SK-N-SH (cell line): ENCODE results near the gene CHM. TPM values are rescaled to one million over a fixed set of nuclear protein-coding genes. Genes with fewer than 3 reads are reported as not detected.

Source experiments
- CTCF ChIA-PET: fragments of 300-600, 350-600 bp; formaldehyde crosslinking; extraction: SDS; loops from one replicate; lab custom pipeline; 2021; lab: Yijun Ruan, JAX
- POLR2A ChIA-PET: fragments of 350-600 bp; sonication (Branson Sonifier 250); formaldehyde crosslinking; extraction: SDS; loops from one replicate; lab custom pipeline; 2020; ENCODE audit warnings: antibody characterized with exemption, inconsistent platforms; lab: Yijun Ruan, JAX
- DNase-seq: peaks from one replicate; pipeline ENCODE4 v3.0.0; 2012
- H2AFZ ChIP-seq: fragments of 200-600 bp; sonication (generic); 2 replicates; pipeline ENCODE4 v1.8.1; 2016; ENCODE audit warnings: antibody characterized with exemption, mild to moderate bottlenecking, low read depth
- H3F3A ChIP-seq: fragments of 200-600 bp; sonication (generic); replicated peaks from 2 replicates; pipeline ENCODE3; 2016; ENCODE audit warnings: antibody characterized with exemption, mild to moderate bottlenecking; ENCODE audit not compliant: insufficient read depth
- H3K27ac ChIP-seq, 2 experiments: fragments of 200-500 bp in 1 of 2; fragments of 200-600 bp in 1 of 2; sonication (Bioruptor generic) in 1 of 2; sonication (generic), shearing (Covaris generic) in 1 of 2; 2 replicates each; pipeline versions ENCODE4 v1.5.1 to v1.6.1; 2014 to 2016; ENCODE audit warnings: low read depth in 2 of 2, inconsistent platforms in 1 of 2, low read length in 1 of 2, mild to moderate bottlenecking in 1 of 2, mixed read lengths in 1 of 2
- H3K27me3 ChIP-seq: fragments of 200-600 bp; sonication (generic), shearing (Covaris generic); 2 replicates; pipeline ENCODE4 v1.6.1; 2016; ENCODE audit warnings: mixed run types; ENCODE audit not compliant: insufficient read depth
- H3K36me3 ChIP-seq, 2 experiments: fragments of 200-500 bp in 1 of 2; fragments of 200-600 bp in 1 of 2; sonication (Bioruptor generic) in 1 of 2; sonication (generic) in 1 of 2; replicated peaks in 1 of 2; 2 replicates each; pipeline versions ENCODE3 to v1.5.1; 2014 to 2016; ENCODE audit warnings: low read length in 1 of 2, mild to moderate bottlenecking in 1 of 2; ENCODE audit not compliant: insufficient read depth in 2 of 2, control insufficient read depth in 1 of 2
- H3K4me1 ChIP-seq, 2 experiments: fragments of 200-500 bp in 1 of 2; fragments of 200-600 bp in 1 of 2; sonication (Bioruptor generic) in 1 of 2; sonication (generic), shearing (Covaris generic) in 1 of 2; 2 replicates each; pipeline versions ENCODE4 v1.5.1 to v1.6.1; 2014 to 2016; ENCODE audit warnings: low read depth in 1 of 2, low read length in 1 of 2, mixed run types in 1 of 2; ENCODE audit not compliant: insufficient read depth in 2 of 2, control insufficient read depth in 1 of 2
- H3K4me2 ChIP-seq: fragments of 200-600 bp; sonication (generic), shearing (Covaris generic); 2 replicates; pipeline ENCODE4 v1.6.1; 2017; ENCODE audit warnings: mixed run types
- H3K4me3 ChIP-seq, 2 experiments: fragments of 200-500 bp in 1 of 2; fragments of 200-600 bp in 1 of 2; sonication (Bioruptor generic) in 1 of 2; sonication (generic), shearing (Covaris generic) in 1 of 2; 2 replicates each; pipeline versions ENCODE4 v1.5.1 to v1.8.1; 2014 to 2016; ENCODE audit warnings: low read depth in 2 of 2, inconsistent platforms in 1 of 2, low read length in 1 of 2, mild to moderate bottlenecking in 1 of 2, mixed read lengths in 1 of 2, moderate library complexity in 1 of 2
- H3K79me2 ChIP-seq: fragments of 200-600 bp; sonication (generic); 2 replicates; pipeline ENCODE4 v1.8.1; 2017; ENCODE audit warnings: mild to moderate bottlenecking; ENCODE audit not compliant: insufficient read depth
- H3K9ac ChIP-seq: fragments of 200-600 bp; sonication (generic); 2 replicates; pipeline ENCODE4 v1.6.1; 2017; ENCODE audit warnings: mixed run types
- H3K9me2 ChIP-seq: fragments of 200-600 bp; sonication (generic); 2 replicates; pipeline ENCODE4 v1.6.1; 2017; ENCODE audit warnings: mixed run types
- H3K9me3 ChIP-seq: fragments of 200-600 bp; sonication (generic); 2 replicates; pipeline ENCODE4 v1.6.1; 2017; ENCODE audit warnings: mixed run types, mild to moderate bottlenecking, moderate library complexity
- H4K20me1 ChIP-seq: fragments of 200-600 bp; sonication (generic); 2 replicates; pipeline ENCODE4 v1.6.1; 2017; ENCODE audit warnings: mild to moderate bottlenecking, mixed run types; ENCODE audit not compliant: insufficient read depth
- CHD2 ChIP-seq: fragments of 150-350 bp; IDR thresholded peaks from 2 replicates; pipeline ENCODE4 v1.6.1; 2018; ENCODE audit warnings: low read length; ENCODE audit not compliant: partially characterized antibody
- ELF1 ChIP-seq: IDR thresholded peaks from 2 replicates; pipeline ENCODE4 v1.4.0; 2012
- EP300 ChIP-seq, 2 experiments: IDR thresholded peaks; 2 replicates each; pipeline versions ENCODE4 v1.4.0 to v1.6.1; 2012; ENCODE audit warnings: borderline replicate concordance in 1 of 2, low read depth in 1 of 2, low read length in 1 of 2
- FOSL2 ChIP-seq: IDR thresholded peaks from 2 replicates; pipeline ENCODE4 v1.4.0; 2012; ENCODE audit warnings: low read depth, mild to moderate bottlenecking, moderate library complexity, borderline replicate concordance
- FOXJ3 ChIP-seq: sonication (generic); formaldehyde crosslinking; IDR thresholded peaks from 2 replicates; pipeline ENCODE4 v1.5.1; 2020; ENCODE audit warnings: mild to moderate bottlenecking, missing genetic modification reagents
- IRF3 ChIP-seq: fragments of 150-350 bp; IDR thresholded peaks from 2 replicates; pipeline ENCODE4 v1.6.1; 2016; ENCODE audit warnings: mild to moderate bottlenecking, low read depth, low read length
- JUND ChIP-seq: IDR thresholded peaks from 2 replicates; pipeline ENCODE4 v1.4.0; 2012
- MEF2A ChIP-seq: IDR thresholded peaks from 2 replicates; pipeline ENCODE4 v1.4.0; 2012; ENCODE audit warnings: low read depth, borderline replicate concordance
- MXI1 ChIP-seq: IDR thresholded peaks from 2 replicates; pipeline ENCODE4 v1.6.1; 2012; ENCODE audit warnings: mild to moderate bottlenecking, low read depth, low read length, improper control_type of control experiment
- NRF1 ChIP-seq: IDR thresholded peaks from 2 replicates; pipeline ENCODE4 v1.6.1; 2012; ENCODE audit warnings: low read depth, mild to moderate bottlenecking, low read length
- POLR2AphosphoS5 ChIP-seq: IDR thresholded peaks from 2 replicates; pipeline ENCODE4 v1.6.1; 2012; ENCODE audit warnings: low read depth, low read length
- RCOR1 ChIP-seq: fragments of 150-350 bp; IDR thresholded peaks from 2 replicates; pipeline ENCODE4 v1.6.1; 2017; ENCODE audit warnings: antibody characterized with exemption, low read length
- SMC3 ChIP-seq: IDR thresholded peaks from 2 replicates; pipeline ENCODE4 v1.6.1; 2012; ENCODE audit warnings: low read depth, low read length, improper control_type of control experiment
- USF2 ChIP-seq: fragments of 150-350 bp; IDR thresholded peaks from 2 replicates; pipeline ENCODE4 v1.6.1; 2017; ENCODE audit warnings: antibody characterized with exemption, low read length, low read depth, borderline replicate concordance
- YY1 ChIP-seq: IDR thresholded peaks from 2 replicates; pipeline ENCODE4 v1.4.0; 2012; ENCODE audit warnings: low read depth, mild to moderate bottlenecking
- WGBS: methylation state at CpG from one replicate; pipeline ENCODE4 v1.1.6; 2017; ENCODE audit warnings: low lambda C conversion rate; 5-methylcytosine and 5-hydroxymethylcytosine counted together
- polyA plus RNA-seq, 3 experiments: library from polyadenylated mRNA; depleted of rRNA; stranded (reverse); fragments of >200 nt; gene quantifications; 2 replicates each; pipeline ENCODE4 v1.2.3, GENCODE V29; 2012
- TF ChIP-seq, protein P1 (sequence below): IDR thresholded peaks from 2 replicates; pipeline ENCODE4; 2012
- TF ChIP-seq, protein P2 (sequence below): IDR thresholded peaks from 2 replicates; pipeline ENCODE4 v1.4.0; 2012; ENCODE audit warnings: low read depth, borderline replicate concordance

Gene CHM
- polyA plus RNA-seq, 1 of the 3 experiments (the other 2 are of a cell fraction) = 12.8 TPM

GRCh38 chrX:85928606-85929005 lies 118.8 kb downstream of the CHM start:
- POLR2A ChIA-PET = no interaction called here
- H3K36me3 ChIP-seq = no peaks in the 10 kb centered on the region
- no peaks in the 10 kb centered on the region for H3K4me1 ChIP-seq
- H3K27me3 ChIP-seq = no peaks in the 10 kb centered on the region
- no peak overlapping the region for H2AFZ ChIP-seq
- TF ChIP-seq POLR2AphosphoS5 (no peak), ELF1 (no peak), SMC3 (no peak), EP300 (IDR thresholded peaks at IDR 0.05; ENCODE audit: borderline replicate concordance in 1 of 2, low read depth in 1 of 2, low read length in 1 of 2) (no peak), NRF1 (no peak), RCOR1 (no peak), FOXJ3 (no peak), MXI1 (no peak), USF2 (no peak), JUND (no peak), FOSL2 (no peak), MEF2A (no peak), IRF3 (no peak), CHD2 (no peak), YY1 (no peak)
- TF ChIP-seq, protein P1, sequence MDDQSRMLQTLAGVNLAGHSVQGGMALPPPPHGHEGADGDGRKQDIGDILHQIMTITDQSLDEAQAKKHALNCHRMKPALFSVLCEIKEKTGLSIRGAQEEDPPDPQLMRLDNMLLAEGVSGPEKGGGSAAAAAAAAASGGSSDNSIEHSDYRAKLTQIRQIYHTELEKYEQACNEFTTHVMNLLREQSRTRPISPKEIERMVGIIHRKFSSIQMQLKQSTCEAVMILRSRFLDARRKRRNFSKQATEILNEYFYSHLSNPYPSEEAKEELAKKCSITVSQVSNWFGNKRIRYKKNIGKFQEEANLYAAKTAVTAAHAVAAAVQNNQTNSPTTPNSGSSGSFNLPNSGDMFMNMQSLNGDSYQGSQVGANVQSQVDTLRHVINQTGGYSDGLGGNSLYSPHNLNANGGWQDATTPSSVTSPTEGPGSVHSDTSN = no peak
- TF ChIP-seq, protein P2, sequence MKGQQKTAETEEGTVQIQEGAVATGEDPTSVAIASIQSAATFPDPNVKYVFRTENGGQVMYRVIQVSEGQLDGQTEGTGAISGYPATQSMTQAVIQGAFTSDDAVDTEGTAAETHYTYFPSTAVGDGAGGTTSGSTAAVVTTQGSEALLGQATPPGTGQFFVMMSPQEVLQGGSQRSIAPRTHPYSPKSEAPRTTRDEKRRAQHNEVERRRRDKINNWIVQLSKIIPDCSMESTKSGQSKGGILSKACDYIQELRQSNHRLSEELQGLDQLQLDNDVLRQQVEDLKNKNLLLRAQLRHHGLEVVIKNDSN = no peak
- no peaks in the 10 kb centered on the region for H3K79me2 ChIP-seq
- no peaks in the 10 kb centered on the region for H3F3A ChIP-seq
- no peak overlapping the region for H3K4me2 ChIP-seq
- H3K9ac ChIP-seq = no peak overlapping the region
- no peak overlapping the region for H3K4me3 ChIP-seq
- no peak overlapping the region for H3K27ac ChIP-seq
- no peak for DNase-seq
- 94% methylated on average over 1 of the region's 1 CpG for WGBS
- H3K9me3 ChIP-seq = no peaks in the 10 kb centered on the region
- peaks cover 5% of the 10 kb centered on the region; the same call in 1 of the 2 replicates for H4K20me1 ChIP-seq
- CTCF ChIA-PET = interaction anchor here (1.0 kb wide), 1 partner anchor 23 kb away, joined by 4 read pairs; no protein-coding TSS in a partner anchor
- H3K9me2 ChIP-seq = no peaks in the 10 kb centered on the region
